ENCODE results near the gene TTC28. TPM values are rescaled to one million over a fixed set of nuclear protein-coding genes. Genes with fewer than 3 reads are reported as not detected.

Gene TTC28
- total RNA-seq, 2 donors from 2014 or later: 5.7 to 6.0 TPM

- no peaks in the 10 kb centered on the region for H3K9me3 Mint-ChIP-seq
- DNase-seq (ENCODE audit: low spot score): no peak
- peaks cover 9 to 27% of the 10 kb centered on the region in 2 donors for H3K27me3 Mint-ChIP-seq
Observed at GRCh38 chr22:28259774-28260312, 419.8 kb downstream of the TTC28 start.

GRCh38 chr22:28254396-28254795 lies 425.2 kb downstream of the TTC28 start:
- Mint-ChIP-seq H3K27me3 (peaks cover 8 to 23% of the 10 kb centered on the region in 2 donors), H3K9me3 (no peaks in the 10 kb centered on the region), H3K4me3 (no peak overlapping the region), H3K27ac (no peak overlapping the region), H3K4me1 (ENCODE audit: low read depth in 2 of 2) (no peaks in the 10 kb centered on the region), H3K36me3 (no peaks in the 10 kb centered on the region)
- DNase-seq (ENCODE audit: low spot score): no peak
- ATAC-seq: no peak

More at GRCh38 chr22:28259774-28260312, 419.8 kb downstream of the TTC28 start:
- Mint-ChIP-seq H3K27ac (no peak overlapping the region), H3K36me3 (no peaks in the 10 kb centered on the region), H3K4me3 (no peak overlapping the region), H3K4me1 (ENCODE audit: low read depth in 2 of 2) (no peaks in the 10 kb centered on the region)
- ATAC-seq: no peak

- ATAC-seq: no peak
- DNase-seq (ENCODE audit: low spot score): no peak
- Mint-ChIP-seq H3K27ac (no peak overlapping the region), H3K4me1 (ENCODE audit: low read depth in 2 of 2) (no peaks in the 10 kb centered on the region), H3K4me3 (no peak overlapping the region), H3K36me3 (no peaks in the 10 kb centered on the region), H3K9me3 (no peaks in the 10 kb centered on the region), H3K27me3 (peaks cover 8 to 16% of the 10 kb centered on the region in 2 donors)
Observed at GRCh38 chr22:28252539-28252938, 427.1 kb downstream of the TTC28 start.

GRCh38 chr22:28250036-28250695 lies 429.5 kb downstream of the TTC28 start:
- Mint-ChIP-seq H3K4me1 (ENCODE audit: low read depth in 2 of 2) (no peaks in the 10 kb centered on the region), H3K36me3 (no peaks in the 10 kb centered on the region)
- ATAC-seq: no peak

GRCh38 chr22:28249402-28249801 lies 430.2 kb downstream of the TTC28 start:
- DNase-seq (ENCODE audit: low spot score): no peak
- Mint-ChIP-seq H3K4me3 (no peak overlapping the region), H3K9me3 (no peaks in the 10 kb centered on the region), H3K27me3 (peaks cover 12 to 17% of the 10 kb centered on the region in 2 donors), H3K4me1 (ENCODE audit: low read depth in 2 of 2) (no peaks in the 10 kb centered on the region), H3K27ac (no peak overlapping the region), H3K36me3 (no peaks in the 10 kb centered on the region)
- ATAC-seq: no peak

More at GRCh38 chr22:28250036-28250695, 429.5 kb downstream of the TTC28 start:
- no peak for DNase-seq (ENCODE audit: low spot score)
- no peak overlapping the region for H3K4me3 Mint-ChIP-seq
- H3K27me3 Mint-ChIP-seq: peaks cover 9 to 18% of the 10 kb centered on the region in 2 donors
- H3K9me3 Mint-ChIP-seq: no peaks in the 10 kb centered on the region
- no peak overlapping the region for H3K27ac Mint-ChIP-seq

- H3K27ac Mint-ChIP-seq: no peak overlapping the region
- no peak for ATAC-seq
- peaks cover 15 to 28% of the 10 kb centered on the region in 2 donors for H3K27me3 Mint-ChIP-seq
- DNase-seq (ENCODE audit: low spot score): no peak
- H3K4me1 Mint-ChIP-seq (ENCODE audit: low read depth in 2 of 2): no peaks in the 10 kb centered on the region
- no peak overlapping the region for H3K4me3 Mint-ChIP-seq
- H3K36me3 Mint-ChIP-seq: no peaks in the 10 kb centered on the region
- no peaks in the 10 kb centered on the region for H3K9me3 Mint-ChIP-seq
Observed at GRCh38 chr22:28247667-28248363, 431.8 kb downstream of the TTC28 start.

- H3K9me3 Mint-ChIP-seq: no peaks in the 10 kb centered on the region
Observed at GRCh38 chr22:28247136-28247535, 432.5 kb downstream of the TTC28 start.

GRCh38 chr22:28246397-28246796 lies 433.2 kb downstream of the TTC28 start:
- Mint-ChIP-seq H3K27ac (no peak overlapping the region), H3K9me3 (no peaks in the 10 kb centered on the region), H3K27me3 (peaks cover 9 to 28% of the 10 kb centered on the region in 2 donors), H3K4me3 (no peak overlapping the region), H3K36me3 (no peaks in the 10 kb centered on the region), H3K4me1 (ENCODE audit: low read depth in 2 of 2) (no peaks in the 10 kb centered on the region)
- ATAC-seq: no peak
- DNase-seq (ENCODE audit: low spot score): no peak

More at GRCh38 chr22:28247136-28247535, 432.5 kb downstream of the TTC28 start:
- no peaks in the 10 kb centered on the region for H3K4me1 Mint-ChIP-seq (ENCODE audit: low read depth in 2 of 2)
- H3K4me3 Mint-ChIP-seq: no peak overlapping the region
- ATAC-seq (no peak), DNase-seq (ENCODE audit: low spot score) (no peak)
- peaks cover 10 to 28% of the 10 kb centered on the region in 2 donors for H3K27me3 Mint-ChIP-seq
- no peaks in the 10 kb centered on the region for H3K36me3 Mint-ChIP-seq
- H3K27ac Mint-ChIP-seq: no peak overlapping the region

GRCh38 chr22:28245579-28246224 lies 433.9 kb downstream of the TTC28 start:
- no peak for DNase-seq (ENCODE audit: low spot score)
- Mint-ChIP-seq H3K4me1 (ENCODE audit: low read depth in 2 of 2) (no peaks in the 10 kb centered on the region), H3K27ac (no peak overlapping the region), H3K27me3 (peaks cover 9 to 28% of the 10 kb centered on the region in 2 donors), H3K9me3 (no peaks in the 10 kb centered on the region), H3K4me3 (no peak overlapping the region), H3K36me3 (no peaks in the 10 kb centered on the region)
- ATAC-seq: no peak

- Mint-ChIP-seq H3K27ac (no peak overlapping the region), H3K27me3 (peaks cover 9 to 32% of the 10 kb centered on the region in 2 donors), H3K4me3 (no peak overlapping the region), H3K9me3 (no peaks in the 10 kb centered on the region), H3K4me1 (ENCODE audit: low read depth in 2 of 2) (no peaks in the 10 kb centered on the region), H3K36me3 (no peaks in the 10 kb centered on the region)
- DNase-seq (ENCODE audit: low spot score) (no peak), ATAC-seq (no peak)
Observed at GRCh38 chr22:28244757-28245156, 434.9 kb downstream of the TTC28 start.

- Mint-ChIP-seq H3K9me3 (no peaks in the 10 kb centered on the region), H3K4me1 (ENCODE audit: low read depth in 2 of 2) (no peaks in the 10 kb centered on the region), H3K27ac (no peak overlapping the region), H3K36me3 (no peaks in the 10 kb centered on the region), H3K4me3 (no peak overlapping the region), H3K27me3 (peaks cover 14 to 44% of the 10 kb centered on the region in 2 donors)
- DNase-seq (ENCODE audit: low spot score): no peak
- ATAC-seq: no peak
Observed at GRCh38 chr22:28243539-28243938, 436.1 kb downstream of the TTC28 start.

- H3K9me3 Mint-ChIP-seq: no peaks in the 10 kb centered on the region
- no peaks in the 10 kb centered on the region for H3K4me1 Mint-ChIP-seq (ENCODE audit: low read depth in 2 of 2)
- no peaks in the 10 kb centered on the region for H3K36me3 Mint-ChIP-seq
- no peak overlapping the region for H3K4me3 Mint-ChIP-seq
- no peak for DNase-seq (ENCODE audit: low spot score)
- H3K27ac Mint-ChIP-seq: no peak overlapping the region
- peaks cover 16 to 61% of the 10 kb centered on the region in 2 donors for H3K27me3 Mint-ChIP-seq
- no peak for ATAC-seq
Observed at GRCh38 chr22:28241656-28242290, 437.9 kb downstream of the TTC28 start.

GRCh38 chr22:28239941-28240340 lies 439.7 kb downstream of the TTC28 start:
- H3K4me1 Mint-ChIP-seq (ENCODE audit: low read depth in 2 of 2): no peaks in the 10 kb centered on the region
- no peak overlapping the region for H3K4me3 Mint-ChIP-seq
- no peak for ATAC-seq
- DNase-seq (ENCODE audit: low spot score): no peak
- peaks cover 16 to 50% of the 10 kb centered on the region in 2 donors for H3K27me3 Mint-ChIP-seq
- H3K27ac Mint-ChIP-seq: no peak overlapping the region
- H3K36me3 Mint-ChIP-seq: no peaks in the 10 kb centered on the region
- H3K9me3 Mint-ChIP-seq: no peaks in the 10 kb centered on the region
